Measurements from ENCODE around the gene FCHSD1. TPM values are rescaled to one million over a fixed set of nuclear protein-coding genes. Genes with fewer than 3 reads are reported as not detected.

The FCHSD1 gene
- total RNA-seq, 4 donors from 2014 or later: 2.4 to 27.2 (median 11.3) TPM

DNA sequence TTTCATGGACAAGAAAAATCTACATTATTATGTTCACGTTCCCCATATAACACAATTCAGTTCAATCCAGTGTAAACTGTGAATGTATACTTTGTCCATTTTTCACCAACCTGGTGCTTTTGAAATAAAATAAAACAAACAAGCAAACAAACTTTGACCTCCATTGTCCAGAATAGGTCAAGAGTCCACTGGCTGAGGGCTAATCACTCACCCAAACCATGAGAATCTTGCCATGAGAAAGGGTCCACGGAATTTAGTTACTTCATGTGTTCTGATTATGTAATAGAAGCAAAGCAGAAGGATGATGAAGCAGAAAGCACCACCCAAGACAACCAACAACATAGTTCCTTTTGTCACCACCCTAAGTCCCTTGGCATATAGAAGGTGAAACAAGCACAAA, 61.1 kb downstream of the FCHSD1 start:
- no peaks in the 10 kb centered on the region for H3K36me3 ChIP-seq
- no peak for DNase-seq
- H3K27ac ChIP-seq: no peak overlapping the region
- TF ChIP-seq POLR2A (IDR thresholded peaks at IDR 0.05) (no peak), CTCF (IDR thresholded peaks at IDR 0.05) (no peak)
- H3K4me3 ChIP-seq: no peak overlapping the region
- no peaks in the 10 kb centered on the region for H3K27me3 ChIP-seq
- intact Hi-C loops (cut with DNase I; ENCODE audit: low total_unique reads): no loop called here
- H3K4me1 ChIP-seq: no peaks in the 10 kb centered on the region
- H3K9me3 ChIP-seq: no peaks in the 10 kb centered on the region

Other genes with a start within 250 kb of the FCHSD1 start
- gene PCDHGA9, start 248.6 kb downstream of the FCHSD1 start, total RNA-seq: 10 to 100 TPM; 11.8 to 18.7 (median 16.7) TPM
- gene PCDHGB6, start 243.4 kb downstream of the FCHSD1 start, total RNA-seq: 10 to 100 TPM in 2 of 4 donors, 1 to 10 TPM in 2; 3.1 to 21.1 (median 11.5) TPM
- gene PCDHGA10, start 238.4 kb downstream of the FCHSD1 start, total RNA-seq: 10 to 100 TPM in 1 of 4 donors, 1 to 10 TPM in 3; 2.4 to 11.2 (median 6.6) TPM
- 10 to 100 TPM in 3 of 4 donors, 1 to 10 TPM in 1; 7.1 to 27.6 (median 18.1) TPM for gene PCDHGB7, start 233.7 kb downstream of the FCHSD1 start, total RNA-seq
- gene PCDHGA11, start 230.4 kb downstream of the FCHSD1 start, total RNA-seq: 10 to 100 TPM in 3 of 4 donors, 1 to 10 TPM in 1; 9.4 to 13.2 (median 12.0) TPM
- gene PCDHGA12, start 220.9 kb downstream of the FCHSD1 start, total RNA-seq: 10 to 100 TPM in 3 of 4 donors, 1 to 10 TPM in 1; 2.9 to 22.0 (median 14.5) TPM
- 100 to 1,000 TPM in 3 of 4 donors, 10 to 100 TPM in 1; 25.9 to 146 (median 123) TPM for gene PCDHGC3, start 175.5 kb downstream of the FCHSD1 start, total RNA-seq
- gene PCDHGC4, start 166.4 kb downstream of the FCHSD1 start, total RNA-seq: 1 to 10 TPM; 2.9 to 8.0 (median 6.7) TPM
- 1 to 10 TPM in 3 of 4 donors, under 1 TPM in 1; under 0.01 to 7.5 (median 3.4) TPM for gene PCDHGC5, start 162.3 kb downstream of the FCHSD1 start, total RNA-seq
- gene DIAPH1, start 32.4 kb downstream of the FCHSD1 start, total RNA-seq: 10 to 100 TPM; 27.7 to 69.4 (median 30.2) TPM
- gene HDAC3, start 14.6 kb downstream of the FCHSD1 start, total RNA-seq: 10 to 100 TPM; 24.8 to 68.0 (median 46.0) TPM
- gene RELL2, start 14.4 kb downstream of the FCHSD1 start, total RNA-seq: 1 to 10 TPM in 1 of 4 donors, under 1 TPM in 1, not detected in 2; 0.35 to 1.7 TPM
- 10 to 100 TPM in 2 of 4 donors, 1 to 10 TPM in 2; 4.1 to 39.9 (median 12.5) TPM for gene ARAP3, start 30.8 kb upstream of the FCHSD1 start, total RNA-seq
- gene PCDH1, start 227.0 kb upstream of the FCHSD1 start, total RNA-seq: 10 to 100 TPM; 29.2 to 46.7 (median 31.5) TPM

All from uterus (tissue), 4 donors.